GM21723 (cell line): ENCODE results near the gene UBALD1.

Experiments used
- ATAC-seq: cut with Tn5 transposase; IDR thresholded peaks from one replicate; pipeline ENCODE4 v1.9.1; 2021; ENCODE audit warnings: mild to moderate bottlenecking, moderate library complexity; ENCODE audit not compliant: unreplicated experiment

The UBALD1 gene

GRCh38 chr16:4561596-4561995 lies 53.1 kb downstream of the UBALD1 start:
- ATAC-seq = no peak
